NCI-H2029 (cell line): ENCODE measurements around the gene CDH23.
A peak's percentile ranks its signal among the peaks of the same experiment; 100 is the strongest.

Source experiments
- DNase-seq: peaks from one replicate; lab custom pipeline; 2025; lab: John Stamatoyannopoulos, UW

The CDH23 gene

DNA sequence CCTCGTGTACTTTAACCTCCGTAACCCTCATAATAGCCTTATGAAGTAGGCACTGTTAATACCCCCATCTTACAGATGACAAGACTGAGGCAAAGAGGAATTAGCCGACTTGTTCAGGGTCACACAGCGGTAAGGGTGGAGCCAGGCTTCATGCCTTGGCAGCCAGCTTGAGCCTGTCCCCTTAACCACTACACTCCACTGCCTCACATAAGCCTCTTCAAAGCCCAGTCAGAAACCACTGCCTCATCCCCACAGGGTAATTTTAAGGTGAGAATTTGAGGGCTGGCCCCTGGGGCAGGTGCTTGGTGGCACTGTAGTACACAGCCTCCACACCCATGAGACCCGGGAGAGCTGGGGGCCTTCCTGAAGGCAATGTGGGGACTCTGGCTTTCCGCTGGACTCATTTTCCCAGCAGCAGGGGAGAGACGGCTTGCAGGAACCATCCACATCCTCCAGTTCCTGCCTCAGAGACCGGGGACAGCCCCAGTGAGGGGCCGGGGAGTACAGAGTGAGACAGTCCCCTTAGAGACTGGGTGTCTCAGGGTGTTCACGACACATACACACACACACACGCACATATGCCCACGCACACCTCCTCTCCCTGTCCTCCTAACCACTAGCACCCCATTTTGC is 330.5 kb downstream of the CDH23 start:
- DNase-seq: no peak

- peak; percentile 73 for DNase-seq
These were observed 331.3 kb downstream of the CDH23 start for GRCh38 chr10:71727738-71728737.

GRCh38 chr10:71729161-71729636 is 332.5 kb downstream of the CDH23 start:
- DNase-seq: no peak

DNA sequence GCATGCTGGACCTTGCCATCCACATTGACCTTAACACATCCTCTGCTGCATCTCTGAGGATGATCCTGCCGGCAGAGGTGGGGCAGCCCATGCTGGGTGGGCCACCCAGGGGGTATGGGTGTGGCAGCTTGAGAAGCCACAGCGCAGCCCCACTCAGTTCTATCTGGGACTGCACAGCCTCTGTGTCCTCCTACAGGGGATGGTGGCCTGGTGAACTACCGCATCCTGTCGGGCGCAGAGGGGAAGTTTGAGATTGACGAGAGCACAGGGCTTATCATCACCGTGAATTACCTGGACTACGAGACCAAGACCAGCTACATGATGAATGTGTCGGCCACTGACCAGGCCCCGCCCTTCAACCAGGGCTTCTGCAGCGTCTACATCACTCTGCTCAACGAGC is 335.1 kb downstream of the CDH23 start:
- DNase-seq: no peak

DNA sequence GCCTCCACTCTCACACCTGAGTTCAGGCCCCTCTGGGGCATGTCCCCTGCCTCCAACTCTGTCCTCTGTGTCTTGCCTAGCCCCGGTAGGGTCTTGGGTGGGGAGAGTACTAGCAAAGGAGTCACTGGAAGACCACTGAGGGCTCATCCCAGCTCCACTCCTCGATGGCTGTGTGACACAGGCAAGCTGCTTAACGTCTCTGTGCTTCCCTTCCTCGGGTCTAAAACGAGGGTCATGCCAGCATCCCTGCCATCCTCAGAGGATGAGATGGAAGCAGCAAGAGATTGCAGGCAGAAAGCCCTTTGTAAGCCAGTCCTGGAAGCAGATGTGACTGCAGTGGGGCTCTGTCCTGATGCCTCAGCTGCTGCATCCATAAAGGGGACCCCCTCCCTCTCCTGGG is 338.1 kb downstream of the CDH23 start:
- no peak for DNase-seq

DNA sequence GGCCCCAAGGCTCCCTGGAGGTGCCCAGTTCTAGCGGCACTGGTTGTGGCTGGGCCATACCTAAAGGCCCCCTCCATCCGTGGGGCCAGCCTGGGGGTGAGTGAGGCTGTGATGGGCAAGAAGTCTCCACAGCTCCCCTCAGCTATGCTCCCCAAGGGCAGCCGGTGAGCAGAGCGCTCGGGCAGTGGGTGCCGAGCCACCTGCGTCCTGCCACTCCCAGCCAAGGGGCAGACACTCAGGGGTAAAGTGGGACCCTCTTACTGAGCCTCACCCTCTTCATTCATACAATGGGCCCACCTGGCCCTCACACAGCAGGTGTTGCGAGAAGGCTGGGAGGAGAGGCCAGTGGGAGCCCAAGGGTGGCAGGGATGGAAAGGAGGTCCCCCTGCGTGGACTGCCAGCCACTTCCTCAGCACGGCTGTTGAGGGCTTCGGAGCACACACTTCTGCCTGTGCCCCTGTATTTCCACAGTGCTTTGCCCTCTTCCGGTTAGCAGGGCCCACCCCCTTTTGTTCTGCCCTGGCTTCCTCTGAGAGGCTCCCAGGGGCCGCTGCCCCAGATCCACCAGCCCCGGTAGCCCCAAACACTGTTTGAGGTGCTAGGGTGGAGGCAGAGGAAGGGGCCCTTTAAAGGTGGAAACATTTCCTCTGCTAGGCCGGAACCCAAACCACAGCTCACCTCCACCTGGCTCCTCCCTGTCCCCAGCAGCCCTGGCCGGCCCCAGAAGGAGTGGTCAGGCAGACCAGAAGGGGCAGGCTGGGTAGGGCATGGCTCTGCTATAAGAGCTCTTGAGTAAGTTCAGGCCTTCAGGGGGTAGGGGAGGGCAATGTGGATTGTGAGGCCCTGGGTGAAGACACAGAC is 339.2 kb downstream of the CDH23 start:
- peak; percentile 9 for DNase-seq

- DNase-seq: no peak
These were observed 339.8 kb downstream of the CDH23 start for GRCh38 chr10:71736570-71736952.

- DNase-seq: peak; percentile 63
These were observed 340.5 kb downstream of the CDH23 start for GRCh38 chr10:71737001-71737833.

DNA sequence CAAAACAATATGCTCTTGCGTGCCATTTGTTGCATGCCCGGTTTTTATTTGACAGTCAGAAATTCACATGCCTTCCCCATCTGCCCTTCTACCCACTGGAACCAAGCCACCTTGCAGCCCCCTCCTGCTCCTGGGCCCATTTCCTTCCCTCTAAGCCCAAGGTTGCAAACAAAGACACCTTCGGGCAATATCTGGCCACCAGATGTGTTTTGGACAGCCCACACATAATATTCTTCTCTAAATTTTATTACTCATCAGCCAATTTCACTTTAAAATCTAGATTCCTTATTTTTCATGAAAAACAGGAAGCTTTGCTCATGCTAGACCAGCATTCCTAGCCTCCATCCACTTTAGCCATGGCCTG is 341.1 kb downstream of the CDH23 start:
- no peak for DNase-seq

- no peak for DNase-seq
These were observed 342.7 kb downstream of the CDH23 start for GRCh38 chr10:71739358-71739900.

DNA sequence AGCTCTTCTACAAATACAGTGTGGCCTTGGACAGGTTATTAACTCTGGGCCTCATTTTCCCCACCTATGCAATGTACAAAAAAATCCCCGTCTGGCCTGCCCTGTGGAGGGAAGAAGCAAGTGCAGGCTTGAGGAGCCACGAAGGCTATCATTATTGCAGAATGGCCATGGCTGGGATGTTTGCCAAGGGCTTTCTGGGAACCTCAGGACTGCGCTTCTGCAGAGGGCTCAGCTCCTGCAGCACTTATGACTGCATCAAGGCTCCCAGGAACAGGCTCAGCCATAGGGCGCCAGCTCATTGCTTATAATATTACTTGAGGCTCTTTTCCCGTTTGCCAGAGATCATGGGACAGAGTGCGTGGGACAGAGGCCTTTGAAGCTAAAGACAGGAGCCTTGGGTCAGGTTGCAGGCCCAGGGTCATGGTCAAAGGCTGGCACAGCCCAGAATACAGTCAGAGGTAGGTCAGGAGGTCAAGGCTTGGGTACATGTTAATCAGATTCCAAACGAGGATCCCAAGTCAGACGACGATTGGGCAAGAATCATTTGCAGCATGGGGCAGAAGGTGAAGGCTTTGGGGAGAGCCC is 343.4 kb downstream of the CDH23 start:
- no peak for DNase-seq

DNA sequence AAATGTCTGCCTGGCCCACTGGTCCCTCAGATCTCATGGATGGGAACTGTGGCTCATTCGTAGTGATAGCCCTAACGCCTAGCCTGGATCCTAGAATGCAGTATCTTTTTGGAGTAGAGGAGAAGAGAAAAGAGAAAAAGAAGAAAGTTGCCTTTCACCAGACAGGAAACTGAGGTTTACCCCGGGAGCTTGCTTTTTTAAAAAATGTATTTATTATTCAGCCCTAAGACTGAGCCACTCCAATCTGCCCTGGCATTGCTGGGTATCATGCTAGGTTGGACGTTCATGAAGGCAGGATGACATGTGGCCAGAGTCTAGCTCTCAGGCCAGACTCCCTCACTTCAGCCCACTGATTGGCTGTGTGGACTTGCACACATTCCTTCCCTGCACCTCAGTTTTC is 344.3 kb downstream of the CDH23 start:
- no peak for DNase-seq

- no peak for DNase-seq
These were observed 345.0 kb downstream of the CDH23 start for GRCh38 chr10:71741671-71742070.

- no peak for DNase-seq
These were observed 345.8 kb downstream of the CDH23 start for GRCh38 chr10:71742301-71743088.

DNA sequence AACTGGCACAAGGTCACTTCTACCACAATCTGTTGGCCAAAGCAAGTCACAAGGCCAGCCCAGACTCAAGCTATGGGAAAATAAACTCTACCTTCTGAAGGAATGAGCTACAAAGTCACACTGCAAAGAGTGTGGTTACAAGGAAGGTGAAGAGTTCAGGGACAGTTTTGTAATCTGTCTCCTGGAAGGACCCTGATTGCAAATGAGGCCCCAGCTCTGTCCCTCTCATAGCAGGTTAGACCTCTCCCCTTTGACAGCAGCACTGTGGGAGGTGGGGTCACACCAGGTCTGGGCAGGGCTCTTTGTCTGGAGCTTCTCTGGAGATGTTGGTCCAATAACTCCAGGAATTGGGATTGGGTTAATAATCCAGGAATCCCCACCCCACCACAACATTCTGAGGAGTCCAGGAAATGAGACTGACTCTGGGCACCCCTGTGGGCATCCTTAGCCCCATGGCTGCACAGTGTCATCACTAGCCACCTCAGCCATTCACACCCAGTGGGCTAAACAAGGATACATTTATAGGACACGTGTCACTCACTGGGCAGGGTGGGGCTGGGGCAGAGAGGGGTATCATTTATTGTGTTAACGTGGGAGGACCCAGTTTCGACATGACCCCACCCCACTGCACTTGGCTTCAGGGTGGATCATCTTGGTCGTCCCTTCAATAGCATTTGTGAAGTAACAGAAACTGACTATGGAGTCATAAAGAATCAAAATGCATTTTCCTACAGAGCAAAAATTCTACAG is 346.5 kb downstream of the CDH23 start:
- DNase-seq: no peak

DNA sequence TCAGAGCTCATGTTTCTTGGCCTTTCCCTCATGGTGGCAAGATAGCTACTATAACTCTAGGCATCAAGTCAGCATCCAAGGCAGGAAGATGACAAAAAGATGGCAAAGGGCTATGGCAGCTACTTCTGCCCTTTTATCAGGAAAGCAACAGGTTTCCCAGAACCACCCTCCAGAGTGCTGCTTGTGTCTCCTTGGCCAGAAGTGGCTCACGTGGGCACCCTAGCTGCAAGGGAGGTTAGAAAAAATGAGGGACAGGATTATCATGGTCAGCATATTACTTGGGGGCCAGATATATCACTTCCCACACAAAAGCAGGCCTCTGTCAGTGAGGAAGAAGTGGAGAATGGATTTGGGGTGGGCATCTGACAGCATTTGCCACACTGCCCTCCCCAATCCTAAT is 347.1 kb downstream of the CDH23 start:
- no peak for DNase-seq

GRCh38 chr10:71744897-71745663 is 348.4 kb downstream of the CDH23 start:
- no peak for DNase-seq

DNA sequence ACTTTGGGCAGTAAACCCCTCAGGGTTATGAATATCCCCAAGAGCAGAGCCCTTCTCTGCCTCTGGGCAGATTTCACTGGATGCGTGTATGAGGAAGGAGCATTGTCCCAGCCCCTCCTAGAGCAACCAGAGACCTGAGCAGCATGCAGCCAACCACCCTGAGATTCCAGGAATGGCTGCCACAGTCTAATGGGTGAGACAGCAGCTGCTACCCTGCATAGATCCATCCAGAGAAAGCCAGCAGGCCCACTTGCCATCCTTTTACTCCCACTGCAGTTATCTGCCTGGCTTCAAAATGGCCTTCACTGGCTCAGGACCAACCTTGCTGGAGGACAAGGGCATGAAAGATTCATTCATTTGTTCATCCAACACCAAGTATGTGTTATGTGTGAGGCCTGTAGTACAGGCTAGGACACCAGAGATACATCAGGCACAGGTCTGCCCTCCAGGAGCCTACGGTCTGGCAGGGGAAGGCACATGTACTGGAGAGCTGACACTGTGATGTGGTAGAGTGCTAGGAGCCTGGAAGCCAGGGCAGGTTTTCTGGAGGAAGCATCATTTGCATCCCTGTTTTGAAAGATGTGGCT is 349.0 kb downstream of the CDH23 start:
- DNase-seq: no peak
